ENCODE data around the gene CCSER1. TPM values are rescaled to one million over a fixed set of nuclear protein-coding genes. Genes with fewer than 3 reads are reported as not detected.
"Not testable (repeated sequence)": the region's sequence is repeated elsewhere in the genome, so short reads cannot be mapped to it uniquely, and the experiment has no call there.

CCSER1 gene
- total RNA-seq, 1 donor from 2014 or later, result 18.1 TPM

GRCh38 chr4:91198951-91199350 lies 1071.8 kb downstream of the CCSER1 start:
- Mint-ChIP-seq H3K4me3 (no peak overlapping the region), H3K27ac (no peak overlapping the region), H3K27me3 (no peaks in the 10 kb centered on the region), H3K9me3 (no peaks in the 10 kb centered on the region), H3K4me1 (ENCODE audit: unreplicated experiment) (peaks cover 5% of the 10 kb centered on the region), H3K36me3 (no peaks in the 10 kb centered on the region)
- no peak for DNase-seq (ENCODE audit: extremely low spot score, unreplicated experiment)
- TF ChIP-seq CTCF (conservative IDR thresholded peaks at IDR 0.05), result no peak

GRCh38 chr4:91207535-91207934 lies 1080.3 kb downstream of the CCSER1 start:
- H3K4me3 Mint-ChIP-seq, result no peak overlapping the region
- no peak overlapping the region for H3K27ac Mint-ChIP-seq
- H3K4me1 Mint-ChIP-seq (ENCODE audit: unreplicated experiment), result no peaks in the 10 kb centered on the region
- no peaks in the 10 kb centered on the region for H3K9me3 Mint-ChIP-seq
- no peak for TF ChIP-seq CTCF (conservative IDR thresholded peaks at IDR 0.05)
- no peaks in the 10 kb centered on the region for H3K36me3 Mint-ChIP-seq
- no peaks in the 10 kb centered on the region for H3K27me3 Mint-ChIP-seq
- no peak for DNase-seq (ENCODE audit: extremely low spot score, unreplicated experiment)

GRCh38 chr4:91212211-91212610 lies 1085.0 kb downstream of the CCSER1 start:
- Mint-ChIP-seq H3K4me3 (no peak overlapping the region), H3K9me3 (no peaks in the 10 kb centered on the region), H3K27me3 (no peaks in the 10 kb centered on the region), H3K36me3 (no peaks in the 10 kb centered on the region), H3K4me1 (ENCODE audit: unreplicated experiment) (no peaks in the 10 kb centered on the region), H3K27ac (no peak overlapping the region)
- TF ChIP-seq CTCF (conservative IDR thresholded peaks at IDR 0.05), result no peak
- no peak for DNase-seq (ENCODE audit: extremely low spot score, unreplicated experiment)

- H3K36me3 Mint-ChIP-seq; H3K9me3 Mint-ChIP-seq; H3K4me1 Mint-ChIP-seq (ENCODE audit: unreplicated experiment); H3K27me3 Mint-ChIP-seq; DNase-seq (ENCODE audit: extremely low spot score, unreplicated experiment); H3K27ac Mint-ChIP-seq; H3K4me3 Mint-ChIP-seq: not testable (repeated sequence)
Measured at GRCh38 chr4:91217831-91218403, 1090.7 kb downstream of the CCSER1 start.

GRCh38 chr4:91220315-91220714 lies 1093.1 kb downstream of the CCSER1 start:
- Mint-ChIP-seq H3K9me3 (no peaks in the 10 kb centered on the region), H3K4me3 (no peak overlapping the region), H3K36me3 (no peaks in the 10 kb centered on the region), H3K27ac (no peak overlapping the region), H3K4me1 (ENCODE audit: unreplicated experiment) (no peaks in the 10 kb centered on the region), H3K27me3 (no peaks in the 10 kb centered on the region)
- TF ChIP-seq CTCF (conservative IDR thresholded peaks at IDR 0.05), result no peak
- DNase-seq (ENCODE audit: extremely low spot score, unreplicated experiment), result no peak

GRCh38 chr4:91222014-91222413 lies 1094.8 kb downstream of the CCSER1 start:
- Mint-ChIP-seq H3K36me3 (no peaks in the 10 kb centered on the region), H3K4me1 (ENCODE audit: unreplicated experiment) (no peaks in the 10 kb centered on the region), H3K9me3 (no peaks in the 10 kb centered on the region), H3K4me3 (no peak overlapping the region), H3K27ac (no peak overlapping the region), H3K27me3 (no peaks in the 10 kb centered on the region)
- DNase-seq (ENCODE audit: extremely low spot score, unreplicated experiment), result no peak
- no peak for TF ChIP-seq CTCF (conservative IDR thresholded peaks at IDR 0.05)
